Hepatocyte (in vitro differentiated cells): ENCODE results near the gene ZFP36. TPM values are rescaled to one million over a fixed set of nuclear protein-coding genes. Genes with fewer than 3 reads are reported as not detected.

Experiments used
- DNase-seq: peaks from one replicate; pipeline ENCODE4 v3.0.0-alpha.2; 2016; ENCODE audit warnings: low spot score
- H2AFZ ChIP-seq: fragments of 200-600 bp; sonication (generic); 2 replicates; pipeline ENCODE4 v1.6.0; 2016; ENCODE audit warnings: antibody characterized with exemption, mild to moderate bottlenecking
- H3K27ac ChIP-seq: fragments of 200-600 bp; sonication (generic); 2 replicates; pipeline ENCODE4 v1.5.1; 2016; ENCODE audit warnings: mild to moderate bottlenecking
- H3K27me3 ChIP-seq: fragments of 200-600 bp; sonication (generic); 2 replicates; pipeline ENCODE4 v1.6.1; 2016
- H3K36me3 ChIP-seq: fragments of 200-600 bp; sonication (generic); replicated peaks from 2 replicates; pipeline ENCODE4 v1.5.1; 2016; ENCODE audit warnings: low read depth; ENCODE audit not compliant: insufficient read depth
- H3K4me1 ChIP-seq: fragments of 200-600 bp; sonication (generic); 2 replicates; pipeline ENCODE4 v1.5.1; 2016; ENCODE audit warnings: mild to moderate bottlenecking, moderate library complexity; ENCODE audit not compliant: insufficient read depth
- H3K4me2 ChIP-seq: fragments of 200-600 bp; sonication (generic); 2 replicates; pipeline ENCODE4 v1.6.0; 2016
- H3K4me3 ChIP-seq: fragments of 200-600 bp; sonication (generic); 2 replicates; pipeline ENCODE4 v1.5.1; 2016; ENCODE audit warnings: mild to moderate bottlenecking
- H3K79me2 ChIP-seq: fragments of 200-600 bp; sonication (generic); 2 replicates; pipeline ENCODE4 v1.6.0; 2017; ENCODE audit warnings: mild to moderate bottlenecking
- H3K9me2 ChIP-seq: fragments of 200-600 bp; sonication (generic); replicated peaks from 2 replicates; pipeline ENCODE4 v1.6.0; 2017; ENCODE audit warnings: mild to moderate bottlenecking; ENCODE audit not compliant: insufficient read depth
- H3K9me3 ChIP-seq: fragments of 200-600 bp; sonication (generic); 2 replicates; pipeline ENCODE4 v1.5.1; 2016; ENCODE audit warnings: low read depth, mild to moderate bottlenecking
- H4K20me1 ChIP-seq: fragments of 200-600 bp; sonication (generic); 2 replicates; pipeline ENCODE4 v1.6.0; 2016; ENCODE audit warnings: mild to moderate bottlenecking; ENCODE audit not compliant: insufficient read depth, poor library complexity, severe bottlenecking
- EZH2 ChIP-seq: fragments of 200-600 bp; sonication (generic); IDR thresholded peaks from 2 replicates; pipeline ENCODE4 v1.6.1; 2016; ENCODE audit warnings: antibody characterized with exemption, mild to moderate bottlenecking, borderline replicate concordance
- EZH2phosphoT487 ChIP-seq: fragments of 200-600 bp; sonication (generic); IDR thresholded peaks from one replicate; pipeline ENCODE4 v1.6.1; 2018; ENCODE audit warnings: antibody characterized with exemption, mild to moderate bottlenecking, low read depth, moderate library complexity; ENCODE audit not compliant: unreplicated experiment, severe bottlenecking
- WGBS: methylation state at CpG from one replicate; pipeline ENCODE4 v1.1.6; 2016; ENCODE audit warnings: low lambda C conversion rate; ENCODE audit errors: missing lambda C conversion rate; 5-methylcytosine and 5-hydroxymethylcytosine counted together
- polyA plus RNA-seq: library from polyadenylated mRNA; unstranded; fragments of >200 nt; fragmentation: Nextera tagmentation; extraction: Ambion mirVana; gene quantifications from 2 replicates; pipeline ENCODE4 v1.2.1, GENCODE V29; 2016
- total RNA-seq: library from RNA; depleted of rRNA; stranded (reverse); fragments of >200 nt; gene quantifications from 2 replicates; pipeline ENCODE4 v1.2.3, GENCODE V29; 2014
- TF ChIP-seq, protein P1 (sequence below): fragments of 200-600 bp; sonication (generic); IDR thresholded peaks from 2 replicates; pipeline ENCODE4 v1.5.1; 2016; ENCODE audit warnings: antibody characterized with exemption, mild to moderate bottlenecking; ENCODE audit not compliant: poor library complexity

Gene ZFP36
- total and polyA plus RNA-seq, 2 experiments from 2014 or later, result 95.8 to 1,034 TPM

- Histone ChIP-seq H3K27ac (no peak overlapping the region), H2AFZ (no peak overlapping the region), H3K4me3 (no peak overlapping the region), H3K9me2 (no peaks in the 10 kb centered on the region), H3K4me1 (no peaks in the 10 kb centered on the region), H3K4me2 (no peak overlapping the region), H3K27me3 (no peaks in the 10 kb centered on the region), H3K9me3 (no peaks in the 10 kb centered on the region), H3K79me2 (no peaks in the 10 kb centered on the region), H3K36me3 (no peaks in the 10 kb centered on the region), H4K20me1 (no peaks in the 10 kb centered on the region)
- DNase-seq, result no peak
- 96% methylated on average over 16 of the region's 18 CpGs for WGBS
- no peak for TF ChIP-seq EZH2phosphoT487
- TF ChIP-seq, protein P1, sequence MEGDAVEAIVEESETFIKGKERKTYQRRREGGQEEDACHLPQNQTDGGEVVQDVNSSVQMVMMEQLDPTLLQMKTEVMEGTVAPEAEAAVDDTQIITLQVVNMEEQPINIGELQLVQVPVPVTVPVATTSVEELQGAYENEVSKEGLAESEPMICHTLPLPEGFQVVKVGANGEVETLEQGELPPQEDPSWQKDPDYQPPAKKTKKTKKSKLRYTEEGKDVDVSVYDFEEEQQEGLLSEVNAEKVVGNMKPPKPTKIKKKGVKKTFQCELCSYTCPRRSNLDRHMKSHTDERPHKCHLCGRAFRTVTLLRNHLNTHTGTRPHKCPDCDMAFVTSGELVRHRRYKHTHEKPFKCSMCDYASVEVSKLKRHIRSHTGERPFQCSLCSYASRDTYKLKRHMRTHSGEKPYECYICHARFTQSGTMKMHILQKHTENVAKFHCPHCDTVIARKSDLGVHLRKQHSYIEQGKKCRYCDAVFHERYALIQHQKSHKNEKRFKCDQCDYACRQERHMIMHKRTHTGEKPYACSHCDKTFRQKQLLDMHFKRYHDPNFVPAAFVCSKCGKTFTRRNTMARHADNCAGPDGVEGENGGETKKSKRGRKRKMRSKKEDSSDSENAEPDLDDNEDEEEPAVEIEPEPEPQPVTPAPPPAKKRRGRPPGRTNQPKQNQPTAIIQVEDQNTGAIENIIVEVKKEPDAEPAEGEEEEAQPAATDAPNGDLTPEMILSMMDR, result no peak
- TF ChIP-seq EZH2, result no peak
Observed at GRCh38 chr19:39382991-39383828, 23.4 kb upstream of the ZFP36 start.

DNA sequence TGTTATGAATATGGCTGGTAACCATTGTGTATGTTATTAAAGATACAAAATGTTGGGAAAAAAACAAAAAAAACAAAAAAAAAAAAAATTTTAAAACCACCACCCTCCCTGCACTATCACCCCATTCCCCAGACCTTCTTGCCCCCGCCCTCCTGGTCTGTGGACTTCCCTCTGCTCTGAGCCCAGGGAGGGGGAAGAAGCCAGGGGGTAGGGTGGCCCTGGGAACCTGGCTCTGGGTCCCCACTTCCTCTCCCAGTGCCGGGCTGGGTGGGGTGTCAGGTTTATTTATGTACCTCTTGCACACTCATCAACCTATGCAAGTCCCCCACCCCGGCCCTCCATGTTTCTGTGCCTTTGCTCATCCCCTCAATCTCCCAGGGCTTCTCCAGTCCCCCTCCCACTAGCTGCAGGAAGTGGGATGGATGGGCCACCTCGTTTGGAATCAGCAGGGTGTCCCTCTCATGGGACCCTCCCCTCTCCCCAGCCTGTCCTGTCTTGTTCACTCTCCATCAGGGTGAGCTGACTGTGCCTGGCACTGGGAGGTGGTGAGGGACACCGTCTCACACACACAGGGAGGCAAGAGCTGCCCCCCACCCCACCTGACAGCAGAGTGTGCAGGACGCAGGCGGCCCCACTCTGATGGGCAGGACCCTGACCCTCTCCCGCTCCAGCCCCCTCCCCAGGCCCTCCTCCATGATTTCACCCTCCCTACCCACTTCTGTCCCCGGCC lies 21.6 kb upstream of the ZFP36 start:
- H3K9me2 ChIP-seq, result no peaks in the 10 kb centered on the region
- no peak overlapping the region for H3K27ac ChIP-seq
- peaks cover 4% of the 10 kb centered on the region for H3K4me1 ChIP-seq
- no peaks in the 10 kb centered on the region for H3K9me3 ChIP-seq
- no peaks in the 10 kb centered on the region for H3K36me3 ChIP-seq
- H3K79me2 ChIP-seq, result peaks cover 12% of the 10 kb centered on the region
- H2AFZ ChIP-seq, result no peak overlapping the region
- no peak overlapping the region for H3K4me3 ChIP-seq
- H3K27me3 ChIP-seq, result no peaks in the 10 kb centered on the region
- no peaks in the 10 kb centered on the region for H4K20me1 ChIP-seq
- no peak for TF ChIP-seq EZH2phosphoT487
- no peak overlapping the region for H3K4me2 ChIP-seq
- DNase-seq, result no peak
- WGBS, result 79% methylated on average over 6 of the region's 9 CpGs

DNA sequence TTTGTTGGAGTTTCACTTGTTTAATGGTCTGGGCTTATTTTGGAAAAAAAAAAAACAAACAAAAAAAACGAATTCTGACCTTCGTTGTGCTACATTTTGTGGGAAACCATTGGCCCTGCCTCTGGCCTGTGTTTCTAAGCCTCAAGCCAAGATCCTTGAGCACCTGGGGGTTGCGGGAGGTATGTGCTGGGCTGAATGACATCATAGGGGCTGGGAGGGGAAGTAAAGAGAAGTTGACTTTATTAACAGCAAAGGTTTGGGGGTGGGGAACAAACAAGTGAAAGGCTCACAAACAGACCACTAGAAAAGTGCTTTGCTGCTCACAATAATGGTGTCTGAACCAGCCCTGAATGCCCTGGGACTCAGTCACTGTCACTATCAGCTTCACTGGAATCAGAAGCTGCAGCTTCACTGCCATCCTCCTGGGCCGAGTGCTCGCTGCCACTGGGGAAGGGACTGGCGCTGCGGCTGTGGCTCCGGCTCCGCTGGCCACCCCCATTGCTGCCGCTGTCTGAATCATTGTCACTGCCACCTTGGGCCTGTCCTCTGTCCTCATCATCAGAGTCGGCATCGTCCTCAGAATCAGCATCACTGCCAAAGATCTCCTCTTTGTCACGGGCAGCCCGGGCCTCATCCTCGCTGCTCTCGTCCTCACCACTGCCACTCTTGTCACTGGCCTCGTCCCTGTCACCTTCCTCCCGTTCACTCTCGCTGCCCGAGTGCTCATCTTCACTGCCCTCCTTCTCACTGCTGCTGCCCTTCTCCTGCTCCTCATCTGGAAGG lies 20.8 kb upstream of the ZFP36 start:
- Histone ChIP-seq H3K4me1 (peaks cover 6% of the 10 kb centered on the region), H3K9me2 (no peaks in the 10 kb centered on the region), H3K27ac (no peak overlapping the region), H4K20me1 (no peaks in the 10 kb centered on the region), H3K79me2 (peaks cover 15% of the 10 kb centered on the region), H3K36me3 (no peaks in the 10 kb centered on the region), H3K4me3 (no peak overlapping the region), H3K4me2 (no peak overlapping the region), H2AFZ (no peak overlapping the region), H3K27me3 (no peaks in the 10 kb centered on the region), H3K9me3 (no peaks in the 10 kb centered on the region)
- 85% methylated on average over 20 of the region's 20 CpGs for WGBS
- no peak for TF ChIP-seq EZH2phosphoT487
- TF ChIP-seq EZH2, result no peak
- TF ChIP-seq, protein P1, result no peak
- no peak for DNase-seq
